IMR-90 (cell line): ENCODE measurements around the gene AUH.

Experiments
- BHLHE40 ChIP-seq: fragments of 150-350 bp; IDR thresholded peaks from 2 replicates; pipeline ENCODE4 v1.6.1; 2016; ENCODE audit warnings: mild to moderate bottlenecking, low read depth, low read length
- CHD1 ChIP-seq: IDR thresholded peaks from 2 replicates; pipeline ENCODE4 v1.6.1; 2012; ENCODE audit warnings: low read depth, low read length, improper control_type of control experiment
- FOS ChIP-seq: fragments of 150-350 bp; IDR thresholded peaks from 2 replicates; pipeline ENCODE4 v1.6.1; 2016; ENCODE audit warnings: low read depth, low read length
- MAFK ChIP-seq: IDR thresholded peaks from 2 replicates; pipeline ENCODE4 v1.6.1; 2012; ENCODE audit warnings: low read depth, low read length, improper control_type of control experiment
- MXI1 ChIP-seq: IDR thresholded peaks from 2 replicates; pipeline ENCODE4 v1.6.1; 2012; ENCODE audit warnings: low read depth, mild to moderate bottlenecking, low read length, moderate library complexity, borderline replicate concordance
- NFE2L2 ChIP-seq: fragments of 150-350 bp; IDR thresholded peaks from 2 replicates; pipeline ENCODE4 v1.6.1; 2016; ENCODE audit warnings: low read depth, mild to moderate bottlenecking, low read length
- POLR2A ChIP-seq: IDR thresholded peaks from 2 replicates; pipeline ENCODE4 v1.6.1; 2012; ENCODE audit warnings: mild to moderate bottlenecking, low read depth, low read length
- RAD21 ChIP-seq: IDR thresholded peaks from 2 replicates; pipeline ENCODE4 v1.6.1; 2012; ENCODE audit warnings: low read length, improper control_type of control experiment
- TF ChIP-seq, protein P1 (sequence below): conservative IDR thresholded peaks from 2 replicates; pipeline ENCODE4 v1.5.1; 2012; ENCODE audit warnings: mild to moderate bottlenecking, low read depth, low read length, improper control_type of control experiment
- TF ChIP-seq, protein P2 (sequence below): fragments of 150-350 bp; IDR thresholded peaks from 2 replicates; pipeline ENCODE4 v1.6.1; 2017; ENCODE audit warnings: mild to moderate bottlenecking, antibody characterized with exemption, low read length, low read depth

DNA sequence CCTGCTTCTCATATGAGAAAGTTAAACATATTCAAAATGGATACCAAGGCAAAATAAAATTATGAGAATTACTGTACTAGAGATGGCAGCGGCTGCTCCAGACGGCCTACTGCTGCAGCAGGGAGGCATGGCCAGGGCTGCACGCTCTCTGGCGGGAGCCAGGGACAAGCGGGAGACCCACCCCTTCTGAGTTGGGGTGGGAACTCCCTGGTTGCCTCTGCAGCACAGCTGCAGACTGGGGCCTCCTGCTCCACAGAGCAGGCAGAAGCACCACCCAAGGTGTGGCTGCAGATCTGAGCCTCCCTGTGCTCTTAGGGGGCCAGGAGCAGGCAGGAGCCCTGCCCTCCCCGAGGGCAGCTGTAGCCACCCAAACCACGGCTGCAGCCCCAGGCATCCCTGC, 2.3 kb upstream of the AUH start:
- TF ChIP-seq, protein P1, sequence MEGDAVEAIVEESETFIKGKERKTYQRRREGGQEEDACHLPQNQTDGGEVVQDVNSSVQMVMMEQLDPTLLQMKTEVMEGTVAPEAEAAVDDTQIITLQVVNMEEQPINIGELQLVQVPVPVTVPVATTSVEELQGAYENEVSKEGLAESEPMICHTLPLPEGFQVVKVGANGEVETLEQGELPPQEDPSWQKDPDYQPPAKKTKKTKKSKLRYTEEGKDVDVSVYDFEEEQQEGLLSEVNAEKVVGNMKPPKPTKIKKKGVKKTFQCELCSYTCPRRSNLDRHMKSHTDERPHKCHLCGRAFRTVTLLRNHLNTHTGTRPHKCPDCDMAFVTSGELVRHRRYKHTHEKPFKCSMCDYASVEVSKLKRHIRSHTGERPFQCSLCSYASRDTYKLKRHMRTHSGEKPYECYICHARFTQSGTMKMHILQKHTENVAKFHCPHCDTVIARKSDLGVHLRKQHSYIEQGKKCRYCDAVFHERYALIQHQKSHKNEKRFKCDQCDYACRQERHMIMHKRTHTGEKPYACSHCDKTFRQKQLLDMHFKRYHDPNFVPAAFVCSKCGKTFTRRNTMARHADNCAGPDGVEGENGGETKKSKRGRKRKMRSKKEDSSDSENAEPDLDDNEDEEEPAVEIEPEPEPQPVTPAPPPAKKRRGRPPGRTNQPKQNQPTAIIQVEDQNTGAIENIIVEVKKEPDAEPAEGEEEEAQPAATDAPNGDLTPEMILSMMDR = no peak
- TF ChIP-seq POLR2A (no peak), CHD1 (no peak), MAFK (no peak), NFE2L2 (no peak), BHLHE40 (no peak), FOS (no peak), MXI1 (no peak), RAD21 (no peak)
- TF ChIP-seq, protein P2, sequence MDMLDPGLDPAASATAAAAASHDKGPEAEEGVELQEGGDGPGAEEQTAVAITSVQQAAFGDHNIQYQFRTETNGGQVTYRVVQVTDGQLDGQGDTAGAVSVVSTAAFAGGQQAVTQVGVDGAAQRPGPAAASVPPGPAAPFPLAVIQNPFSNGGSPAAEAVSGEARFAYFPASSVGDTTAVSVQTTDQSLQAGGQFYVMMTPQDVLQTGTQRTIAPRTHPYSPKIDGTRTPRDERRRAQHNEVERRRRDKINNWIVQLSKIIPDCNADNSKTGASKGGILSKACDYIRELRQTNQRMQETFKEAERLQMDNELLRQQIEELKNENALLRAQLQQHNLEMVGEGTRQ = no peak
